Measurements from ENCODE around the gene ACOXL. TPM values are rescaled to one million over a fixed set of nuclear protein-coding genes. Genes with fewer than 3 reads are reported as not detected.

The ACOXL gene
- total and polyA plus RNA-seq, 10 of the 15 experiments (the other 5 are each of a cell fraction or from before 2014, with no cell fraction given), result 0.05 to 1.3 (median 0.71) TPM

- ChIA-PET CTCF (interaction anchor here (0.7 kb wide), 2 partner anchors 15 to 51 kb away, joined by 3 read pairs; no protein-coding TSS in a partner anchor), POLR2A (interaction anchor here (0.6 to 1.4 kb wide), 2 partner anchors 12 to 34 kb away, joined by 3 to 11 read pairs; no protein-coding TSS in a partner anchor), SMC1A (ENCODE audit: uncharacterized antibody, unreplicated experiment) (interaction anchor here (1.1 to 1.7 kb wide), 4 partner anchors 8 to 33 kb away, joined by 3 to 6 read pairs (median 4); no protein-coding TSS in a partner anchor), RAD21 (ENCODE audit: unreplicated experiment) (no interaction called here)
- H3K4me1 ChIP-seq (ENCODE audit: control insufficient read depth, insufficient read depth, low read length), result no peaks in the 10 kb centered on the region
- FAIRE-seq, result no peak
- TF ChIP-seq SMAD5 (IDR thresholded peaks at IDR 0.05; ENCODE audit: low read depth) (no peak), TARDBP (IDR thresholded peaks at IDR 0.05; ENCODE audit: borderline replicate concordance) (no peak), KDM1A (IDR thresholded peaks at IDR 0.05; ENCODE audit: borderline replicate concordance) (no peak), NFYB (IDR thresholded peaks at IDR 0.05; ENCODE audit: insufficient read depth, low read depth, low read length) (no peak), NR2C2 (IDR thresholded peaks at IDR 0.05; ENCODE audit: borderline replicate concordance, control insufficient read depth, insufficient read length, low read depth) (no peak), KLF5 (IDR thresholded peaks at IDR 0.05; ENCODE audit: partially characterized antibody) (no peak), MAX (IDR thresholded peaks at IDR 0.05; ENCODE audit: low read depth, low read length) (no peak), SRF (IDR thresholded peaks at IDR 0.05; ENCODE audit: low read depth in 2 of 2, low read length in 2 of 2) (no peak), ATF7 (IDR thresholded peaks at IDR 0.05; ENCODE audit: low read depth) (no peak)
- H3K27me3 ChIP-seq (replicated peaks in 1 of 2; ENCODE audit: control insufficient read depth in 2 of 2, insufficient read depth in 2 of 2, low read length in 1 of 2), result no peaks in the 10 kb centered on the region
- H3K4me2 ChIP-seq (ENCODE audit: control insufficient read depth, insufficient read depth), result no peak overlapping the region
- WGBS (ENCODE audit: insufficient coverage, insufficient replicate concordance, low lambda C conversion rate, missing lambda C conversion rate), result 21% methylated on average over 1 of the region's 1 CpG
- no peak for ATAC-seq
- H3K9me3 ChIP-seq (replicated peaks; ENCODE audit: control insufficient read depth, insufficient read depth, low read length), result no peaks in the 10 kb centered on the region
- H3K9ac ChIP-seq (ENCODE audit: control insufficient read depth, insufficient read depth, low read length), result no peak overlapping the region
- no TSS peak for BruUV-seq (replicated peaks)
- no peak overlapping the region for H3K4me3 ChIP-seq
- no peak overlapping the region for H3K27ac ChIP-seq (ENCODE audit: control insufficient read depth, insufficient read depth)
- in situ Hi-C loops (cut with MboI), result no loop called here
- no peak overlapping the region for H2AFZ ChIP-seq (ENCODE audit: control insufficient read depth, low read depth, low read length)
- intact Hi-C loops (cut with micrococcal nuclease; ENCODE audit: unreplicated experiment), result no loop called here
- DNase-seq (ENCODE audit: low read depth, low spot score), result no peak
- no peaks in the 10 kb centered on the region for H3K36me3 ChIP-seq (ENCODE audit: control insufficient read depth in 2 of 2, insufficient read depth in 2 of 2, low read length in 1 of 2)
- no peaks in the 10 kb centered on the region for H3K79me2 ChIP-seq (ENCODE audit: control insufficient read depth, insufficient read depth, low read length)
- no peaks in the 10 kb centered on the region for H4K20me1 ChIP-seq (ENCODE audit: control insufficient read depth, insufficient read depth)
Observed at GRCh38 chr2:110707386-110707965, 24.9 kb upstream of the ACOXL start.

Data from GM12878 (cell line).